Brain microvascular endothelial cell (primary cell): ENCODE measurements around the gene DENND1C.

Experiments
- DNase-seq: peaks from one replicate; pipeline ENCODE4 v3.0.0-alpha.2; 2020
- H3K27ac ChIP-seq: fragments of 250-450 bp; sonication (Bioruptor Pico); 2 replicates; pipeline ENCODE4 v1.5.1; 2020; ENCODE audit warnings: mild to moderate bottlenecking, moderate library complexity
- H3K27me3 ChIP-seq: fragments of 250-450 bp; sonication (Bioruptor Pico); replicated peaks from 2 replicates; pipeline ENCODE4 v1.5.1; 2020; ENCODE audit warnings: mild to moderate bottlenecking
- H3K36me3 ChIP-seq: fragments of 250-450 bp; sonication (Bioruptor Pico); replicated peaks from 2 replicates; pipeline ENCODE4 v1.5.1; 2020; ENCODE audit warnings: mild to moderate bottlenecking
- H3K4me3 ChIP-seq: 2 replicates; pipeline ENCODE4 v1.5.1; 2011; ENCODE audit warnings: low read depth, mild to moderate bottlenecking, control low read depth, low read length, moderate library complexity
- CTCF ChIP-seq: IDR thresholded peaks from 2 replicates; pipeline ENCODE4 v1.5.1; 2011; ENCODE audit warnings: low read depth, mild to moderate bottlenecking, moderate library complexity, low read length, control low read depth, inconsistent platforms; ENCODE audit errors: missing control alignments
- in situ Hi-C: cut with HindIII; loops from 2 replicates; pipeline ENCODE4 v1.10.0; 2017; ENCODE audit warnings: low sequenced_read_pairs, low pct_ligation_motif_present

The DENND1C gene

GRCh38 chr19:6448045-6448444 lies 33.5 kb downstream of the DENND1C start:
- DNase-seq: no peak
- Histone ChIP-seq H3K27ac (no peak overlapping the region), H3K36me3 (no peaks in the 10 kb centered on the region), H3K27me3 (no peaks in the 10 kb centered on the region), H3K4me3 (no peak overlapping the region)
- in situ Hi-C loops: no loop called here
- TF ChIP-seq CTCF: no peak

- Histone ChIP-seq H3K36me3 (no peaks in the 10 kb centered on the region), H3K27me3 (no peaks in the 10 kb centered on the region), H3K27ac (no peak overlapping the region), H3K4me3 (no peak overlapping the region)
- TF ChIP-seq CTCF: no peak
- in situ Hi-C loops: no loop called here
- no peak for DNase-seq
These were observed 35.1 kb downstream of the DENND1C start for GRCh38 chr19:6446452-6446851.

- no peak for DNase-seq
- Histone ChIP-seq H3K36me3 (no peaks in the 10 kb centered on the region), H3K27me3 (no peaks in the 10 kb centered on the region), H3K4me3 (no peak overlapping the region), H3K27ac (no peak overlapping the region)
- no peak for TF ChIP-seq CTCF
- in situ Hi-C loops: no loop called here
These were observed 37.6 kb downstream of the DENND1C start for GRCh38 chr19:6443986-6444385.

- DNase-seq: no peak
- Histone ChIP-seq H3K27me3 (no peaks in the 10 kb centered on the region), H3K27ac (no peak overlapping the region), H3K4me3 (no peak overlapping the region), H3K36me3 (no peaks in the 10 kb centered on the region)
- in situ Hi-C loops: no loop called here
- no peak for TF ChIP-seq CTCF
These were observed 39.4 kb downstream of the DENND1C start for GRCh38 chr19:6442087-6442688.

GRCh38 chr19:6440905-6441304 lies 40.7 kb downstream of the DENND1C start:
- in situ Hi-C loops: no loop called here
- Histone ChIP-seq H3K36me3 (no peaks in the 10 kb centered on the region), H3K4me3 (no peak overlapping the region), H3K27me3 (no peaks in the 10 kb centered on the region), H3K27ac (no peak overlapping the region)
- DNase-seq: no peak
- no peak for TF ChIP-seq CTCF

- no peaks in the 10 kb centered on the region for H3K27me3 ChIP-seq
- H3K4me3 ChIP-seq: no peak overlapping the region
- no peak for DNase-seq
- in situ Hi-C loops: no loop called here
- H3K36me3 ChIP-seq: no peaks in the 10 kb centered on the region
- TF ChIP-seq CTCF: no peak
- H3K27ac ChIP-seq: no peak overlapping the region
These were observed 41.8 kb downstream of the DENND1C start for GRCh38 chr19:6439743-6440142.
